HG03108 (cell line): ENCODE measurements around the gene MAT2B.

Source experiments
- ATAC-seq: cut with Tn5 transposase; IDR thresholded peaks from one replicate; pipeline ENCODE4 v1.9.1; 2021; ENCODE audit warnings: moderate library complexity; ENCODE audit not compliant: unreplicated experiment

The MAT2B gene

GRCh38 chr5:163505368-163506094, at the start of gene MAT2B:
Gene MAT2B (plus strand): TSS chr5:163505619. CDS start chr5:163505687, 68 bp downstream.
- peak; percentile 85 for ATAC-seq

GRCh38 chr5:163456029-163456589, 49.3 kb upstream of the MAT2B start:
- ATAC-seq: no peak

GRCh38 chr5:163456840-163457239, 48.6 kb upstream of the MAT2B start:
- no peak for ATAC-seq

- ATAC-seq: no peak
Observed at GRCh38 chr5:163458778-163459385, 46.5 kb upstream of the MAT2B start.

- peak; percentile 0 for ATAC-seq
Observed at GRCh38 chr5:163459462-163459818, 46.0 kb upstream of the MAT2B start.

GRCh38 chr5:163459819-163460561, 45.4 kb upstream of the MAT2B start, which contains the start of gene NUDCD2:
Gene NUDCD2 (minus strand): TSS chr5:163460102. CDS start chr5:163460050, 52 bp downstream.
- peak; percentile 85 for ATAC-seq

- ATAC-seq: no peak
Observed at GRCh38 chr5:163460562-163461171, 44.8 kb upstream of the MAT2B start, which contains the start of gene HMMR. Gene HMMR (plus strand): TSS chr5:163460632. CDS start chr5:163460693, 61 bp downstream.

- ATAC-seq: no peak
Observed at GRCh38 chr5:163463063-163463435, 42.4 kb upstream of the MAT2B start.

- ATAC-seq: no peak
Observed at GRCh38 chr5:163467682-163468081, 37.7 kb upstream of the MAT2B start.

- peak; percentile 69 for ATAC-seq
Observed at GRCh38 chr5:163473635-163474243, 31.7 kb upstream of the MAT2B start.

GRCh38 chr5:163475411-163475810, 30.0 kb upstream of the MAT2B start:
- no peak for ATAC-seq

- no peak for ATAC-seq
Observed at GRCh38 chr5:163478126-163478981, 27.1 kb upstream of the MAT2B start.

- no peak for ATAC-seq
Observed at GRCh38 chr5:163478982-163479271, 26.5 kb upstream of the MAT2B start.

- no peak for ATAC-seq
Observed at GRCh38 chr5:163489055-163489744, 16.2 kb upstream of the MAT2B start.

GRCh38 chr5:163489745-163490075, 15.7 kb upstream of the MAT2B start:
- ATAC-seq: no peak

- no peak for ATAC-seq
Observed at GRCh38 chr5:163496286-163496685, 9.1 kb upstream of the MAT2B start.

GRCh38 chr5:163497315-163497714, 8.1 kb upstream of the MAT2B start:
- ATAC-seq: no peak

- ATAC-seq: no peak
Observed at GRCh38 chr5:163498886-163499285, 6.5 kb upstream of the MAT2B start.

- ATAC-seq: no peak
Observed at GRCh38 chr5:163502521-163502920, 2.9 kb upstream of the MAT2B start.
